GM12873 (cell line): ENCODE data around the gene RABL6.

Experiments used
- CTCF ChIP-seq: IDR thresholded peaks from 2 replicates; pipeline ENCODE4 v1.5.1; 2012; ENCODE audit warnings: low read depth, mild to moderate bottlenecking, moderate library complexity, low read length, control low read depth; ENCODE audit not compliant: insufficient read depth; ENCODE audit errors: missing control alignments

Gene RABL6

GRCh38 chr9:136799079-136799853 lies 8.5 kb upstream of the RABL6 start:
- TF ChIP-seq CTCF: no peak

- TF ChIP-seq CTCF: no peak
These were observed 7.7 kb upstream of the RABL6 start for GRCh38 chr9:136799854-136800657.

GRCh38 chr9:136802321-136802720 lies 5.4 kb upstream of the RABL6 start:
- TF ChIP-seq CTCF: no peak

- no peak for TF ChIP-seq CTCF
These were observed 3.9 kb upstream of the RABL6 start for GRCh38 chr9:136803551-136804508.

GRCh38 chr9:136804509-136805206 lies 3.1 kb upstream of the RABL6 start:
- TF ChIP-seq CTCF: no peak

- TF ChIP-seq CTCF: no peak
These were observed 2.5 kb upstream of the RABL6 start for GRCh38 chr9:136805207-136805740.
